Epithelial cell of proximal tubule (primary cell): ENCODE data around the gene SCFD2. TPM values are rescaled to one million over a fixed set of nuclear protein-coding genes. Genes with fewer than 3 reads are reported as not detected.

ENCODE experiments used
- DNase-seq: peaks from one replicate; pipeline ENCODE4 v3.0.0-alpha.2; 2011; ENCODE audit warnings: low read depth
- H3K4me3 ChIP-seq: 2 replicates; pipeline ENCODE4 v1.5.1; 2011; ENCODE audit warnings: low read depth, mild to moderate bottlenecking, low read length
- CTCF ChIP-seq: conservative IDR thresholded peaks from 2 replicates; pipeline ENCODE4 v1.5.1; 2012; ENCODE audit warnings: low read depth, mild to moderate bottlenecking, low read length
- total RNA-seq: library from RNA; depleted of rRNA; stranded (reverse); fragments of >200 nt; gene quantifications from 2 replicates; pipeline ENCODE4 v1.2.3, GENCODE V29; 2015

SCFD2 gene
- total RNA-seq, 1 donor from 2014 or later: 8.9 TPM

- TF ChIP-seq CTCF: no peak
- DNase-seq: no peak
- no peak overlapping the region for H3K4me3 ChIP-seq
Measured at GRCh38 chr4:52846502-52846901, 519.4 kb downstream of the SCFD2 start.

- no peak overlapping the region for H3K4me3 ChIP-seq
- no peak for TF ChIP-seq CTCF
- DNase-seq: no peak
Measured at GRCh38 chr4:52844596-52844995, 521.3 kb downstream of the SCFD2 start.

- H3K4me3 ChIP-seq: no peak overlapping the region
- DNase-seq: no peak
- TF ChIP-seq CTCF: no peak
Measured at GRCh38 chr4:52843958-52844357, 521.9 kb downstream of the SCFD2 start.

GRCh38 chr4:52843351-52843750, 522.5 kb downstream of the SCFD2 start:
- no peak for TF ChIP-seq CTCF

GRCh38 chr4:52842792-52843191, 523.1 kb downstream of the SCFD2 start:
- no peak for TF ChIP-seq CTCF
- no peak overlapping the region for H3K4me3 ChIP-seq
- no peak for DNase-seq

More at GRCh38 chr4:52843351-52843750, 522.5 kb downstream of the SCFD2 start:
- no peak for DNase-seq
- H3K4me3 ChIP-seq: no peak overlapping the region

GRCh38 chr4:52841682-52842456, 524.0 kb downstream of the SCFD2 start:
- no peak for TF ChIP-seq CTCF
- DNase-seq: no peak
- H3K4me3 ChIP-seq: no peak overlapping the region
